Spleen (tissue), 11 donors: ENCODE data around the gene NDUFA13. TPM values are rescaled to one million over a fixed set of nuclear protein-coding genes. Genes with fewer than 3 reads are reported as not detected.

ENCODE experiments used
- DNase-seq: peaks from one replicate; pipeline ENCODE4 v3.0.0-alpha.2; 2020
- H3K27ac ChIP-seq, 8 donors: fragments of 200-600 bp; sonication (generic) in 7 of 8; 1 replicate in 4 of 8; 2 replicates in 4 of 8; pipeline versions ENCODE4 v1.5.0 to v1.8.0; 2016 to 2021; ENCODE audit warnings: inconsistent platforms in 4 of 8, mild to moderate bottlenecking in 4 of 8, moderate library complexity in 1 of 8
- H3K27me3 ChIP-seq, 7 donors: fragments of 200-600 bp; sonication (generic) in 6 of 7; replicated peaks in 1 of 7; 1 replicate in 4 of 7; 2 replicates in 3 of 7; pipeline versions ENCODE4 v1.5.0 to v1.8.0; 2016 to 2021; ENCODE audit warnings: inconsistent platforms in 3 of 7, mild to moderate bottlenecking in 1 of 7
- H3K36me3 ChIP-seq, 6 donors: fragments of 200-600 bp; sonication (generic) in 5 of 6; 1 replicate in 4 of 6; 2 replicates in 2 of 6; pipeline versions ENCODE4 v1.5.0 to v1.8.0; 2016 to 2021; ENCODE audit warnings: inconsistent platforms in 2 of 6
- H3K4me1 ChIP-seq, 6 donors: fragments of 200-600 bp; sonication (generic) in 5 of 6; 1 replicate in 3 of 6; 2 replicates in 3 of 6; pipeline versions ENCODE4 v1.5.0 to v1.8.0; 2016 to 2021; ENCODE audit warnings: inconsistent platforms in 3 of 6
- H3K4me3 ChIP-seq, 8 donors: fragments of 200-600 bp; sonication (generic) in 7 of 8; 1 replicate in 4 of 8; 2 replicates in 4 of 8; pipeline versions ENCODE4 v1.5.0 to v1.8.0; 2016 to 2021; ENCODE audit warnings: inconsistent platforms in 4 of 8, mild to moderate bottlenecking in 4 of 8, moderate library complexity in 2 of 8
- H3K9me3 ChIP-seq, 8 donors: fragments of 200-600 bp; sonication (generic) in 7 of 8; 1 replicate in 4 of 8; 2 replicates in 4 of 8; pipeline versions ENCODE4 v1.5.0 to v1.8.0; 2016 to 2021; ENCODE audit warnings: inconsistent platforms in 4 of 8
- POLR2A ChIP-seq, 3 donors: fragments of 450-650 bp; IDR thresholded peaks; one replicate each; pipeline ENCODE4 v1.5.1; 2017; ENCODE audit warnings: antibody characterized with exemption in 3 of 3, mild to moderate bottlenecking in 1 of 3
- POLR2AphosphoS5 ChIP-seq, 3 donors: sonication (generic); formaldehyde crosslinking; IDR thresholded peaks; one replicate each; pipeline ENCODE4 v1.5.1; 2017; ENCODE audit warnings: antibody characterized with exemption in 3 of 3
- WGBS, 5 donors: extraction: QIAGEN DNeasy Blood & Tissue Kit in 3 of 5; methylation state at CpG; one replicate each; pipeline versions ENCODE4 v1.1.5 to v1.1.7; 2013 to 2018; 5-methylcytosine and 5-hydroxymethylcytosine counted together
- intact Hi-C: fragments of 100-400 bp; cut with DNase I; formaldehyde crosslinking; loops from one replicate; pipeline ENCODE4 v1.15.0; 2023; ENCODE audit warnings: low total_unique reads
- polyA plus RNA-seq, 3 donors: library from polyadenylated mRNA; stranded (reverse); fragments of 200-250 nt; gene quantifications; one replicate each; pipeline ENCODE4 v1.2.1, GENCODE V29; 2013
- total RNA-seq, 7 donors: library from RNA; depleted of rRNA in 3 of 7; stranded (reverse); fragments of >200 nt in 3 of 7; fragmentation: NEBNext Ultra II Directional in 4 of 7; extraction: Animal tissue kit (Norgen Biotek cat#: 25700) in 4 of 7; gene quantifications; one replicate each; pipeline versions ENCODE4 v1.1.0 to v1.2.1, GENCODE V29; 2016 to 2021
- TF ChIP-seq, protein P1 (sequence below), 11 experiments: fragments of 200-600 bp in 7 of 11; fragments of 450-650 bp in 4 of 11; sonication (generic) in 4 of 11; IDR thresholded peaks in 8 of 11; conservative IDR thresholded peaks in 3 of 11; 1 replicate in 7 of 11; 2 replicates in 4 of 11; pipeline versions ENCODE4 v1.4.0 to v1.8.0; 2016 to 2021; ENCODE audit warnings: antibody characterized with exemption in 11 of 11, inconsistent platforms in 4 of 11, mild to moderate bottlenecking in 1 of 11
- donor health status: healthy with polysubstance abuse.
- donor health status: DM: no; HTN: no; CAD: no; lungs with moderate emphysema.
- donor health status: DM: no; HTN: no; CAD: no.
- donor health status: Bipolar disorder and iron deficiency.
- donor health status: healthy.
- donor health status: DM: no; HTN: no; CAD: no.
- donor health status: DM: yes; HTN: yes; CAD: no.

NDUFA13 gene
- total and polyA plus RNA-seq, 10 donors, result 24.0 to 224 (median 197) TPM

DNA sequence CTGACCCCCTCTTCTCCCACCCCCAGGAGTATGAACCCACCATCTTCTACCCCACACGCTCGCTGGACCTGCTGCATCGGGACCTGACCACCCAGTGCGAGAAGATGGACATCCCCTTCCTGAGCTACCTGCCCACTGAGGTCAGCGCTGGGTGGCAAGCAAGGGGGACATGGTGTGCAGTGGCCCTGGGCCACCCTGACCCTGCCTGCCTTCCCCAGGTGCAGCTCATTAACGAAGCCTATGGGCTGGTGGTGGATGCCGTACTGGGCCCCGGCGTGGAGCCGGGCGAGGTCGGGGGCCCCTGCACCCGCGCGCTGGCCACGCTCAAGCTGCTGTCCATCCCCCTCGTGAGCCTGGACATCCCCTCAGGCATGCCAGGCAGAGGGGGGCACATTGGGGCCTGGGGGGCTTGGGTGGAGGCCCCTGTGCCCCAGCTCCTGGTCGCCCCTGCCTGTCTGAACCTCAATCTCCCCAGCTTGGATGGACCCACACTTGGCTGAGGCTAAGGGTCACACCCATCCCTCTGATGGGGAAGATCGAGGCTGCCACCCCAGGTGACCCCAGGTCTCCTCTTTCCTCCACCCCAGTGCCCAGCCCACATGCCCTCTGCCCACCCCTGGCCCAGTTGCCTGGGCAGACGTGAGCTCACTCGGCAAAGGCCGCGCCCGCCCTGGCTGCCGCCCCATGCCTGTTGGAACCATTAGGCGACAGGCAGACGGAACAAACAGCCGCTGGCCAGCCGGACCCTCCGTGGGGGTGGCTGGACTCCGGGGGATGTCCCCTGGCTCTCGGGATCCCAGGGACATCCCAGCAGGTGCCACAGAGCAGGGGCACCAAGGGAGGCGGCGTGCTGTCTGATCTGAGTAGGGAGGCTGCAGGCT, 19.5 kb downstream of the NDUFA13 start:
- Histone ChIP-seq H3K27ac (no peak overlapping the region), H3K4me1 (peaks cover 15 to 46% (median 34%) of the 10 kb centered on the region in 6 donors), H3K36me3 (peaks cover 0 to 6% (median 0%) of the 10 kb centered on the region in 6 donors), H3K9me3 (peaks cover 0 to 7% (median 0%) of the 10 kb centered on the region in 8 donors), H3K4me3 (no peak overlapping the region), H3K27me3 (peaks cover 0 to 41% (median 29%) of the 10 kb centered on the region in 7 donors)
- WGBS, 5 donors, result 88 to 95% (median 93%) methylated on average over 27 to 34 of the region's 34 CpGs
- DNase-seq, result peak; percentile 74
- intact Hi-C loops, result no loop called here
- TF ChIP-seq POLR2AphosphoS5 (IDR thresholded peaks at IDR 0.05) (no peak), POLR2A (IDR thresholded peaks at IDR 0.05) (no peak)
- TF ChIP-seq, protein P1, sequence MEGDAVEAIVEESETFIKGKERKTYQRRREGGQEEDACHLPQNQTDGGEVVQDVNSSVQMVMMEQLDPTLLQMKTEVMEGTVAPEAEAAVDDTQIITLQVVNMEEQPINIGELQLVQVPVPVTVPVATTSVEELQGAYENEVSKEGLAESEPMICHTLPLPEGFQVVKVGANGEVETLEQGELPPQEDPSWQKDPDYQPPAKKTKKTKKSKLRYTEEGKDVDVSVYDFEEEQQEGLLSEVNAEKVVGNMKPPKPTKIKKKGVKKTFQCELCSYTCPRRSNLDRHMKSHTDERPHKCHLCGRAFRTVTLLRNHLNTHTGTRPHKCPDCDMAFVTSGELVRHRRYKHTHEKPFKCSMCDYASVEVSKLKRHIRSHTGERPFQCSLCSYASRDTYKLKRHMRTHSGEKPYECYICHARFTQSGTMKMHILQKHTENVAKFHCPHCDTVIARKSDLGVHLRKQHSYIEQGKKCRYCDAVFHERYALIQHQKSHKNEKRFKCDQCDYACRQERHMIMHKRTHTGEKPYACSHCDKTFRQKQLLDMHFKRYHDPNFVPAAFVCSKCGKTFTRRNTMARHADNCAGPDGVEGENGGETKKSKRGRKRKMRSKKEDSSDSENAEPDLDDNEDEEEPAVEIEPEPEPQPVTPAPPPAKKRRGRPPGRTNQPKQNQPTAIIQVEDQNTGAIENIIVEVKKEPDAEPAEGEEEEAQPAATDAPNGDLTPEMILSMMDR (IDR thresholded peaks at IDR 0.05 in 8 of 11, conservative IDR thresholded peaks at IDR 0.05 in 3 of 11), result no peak

DNA sequence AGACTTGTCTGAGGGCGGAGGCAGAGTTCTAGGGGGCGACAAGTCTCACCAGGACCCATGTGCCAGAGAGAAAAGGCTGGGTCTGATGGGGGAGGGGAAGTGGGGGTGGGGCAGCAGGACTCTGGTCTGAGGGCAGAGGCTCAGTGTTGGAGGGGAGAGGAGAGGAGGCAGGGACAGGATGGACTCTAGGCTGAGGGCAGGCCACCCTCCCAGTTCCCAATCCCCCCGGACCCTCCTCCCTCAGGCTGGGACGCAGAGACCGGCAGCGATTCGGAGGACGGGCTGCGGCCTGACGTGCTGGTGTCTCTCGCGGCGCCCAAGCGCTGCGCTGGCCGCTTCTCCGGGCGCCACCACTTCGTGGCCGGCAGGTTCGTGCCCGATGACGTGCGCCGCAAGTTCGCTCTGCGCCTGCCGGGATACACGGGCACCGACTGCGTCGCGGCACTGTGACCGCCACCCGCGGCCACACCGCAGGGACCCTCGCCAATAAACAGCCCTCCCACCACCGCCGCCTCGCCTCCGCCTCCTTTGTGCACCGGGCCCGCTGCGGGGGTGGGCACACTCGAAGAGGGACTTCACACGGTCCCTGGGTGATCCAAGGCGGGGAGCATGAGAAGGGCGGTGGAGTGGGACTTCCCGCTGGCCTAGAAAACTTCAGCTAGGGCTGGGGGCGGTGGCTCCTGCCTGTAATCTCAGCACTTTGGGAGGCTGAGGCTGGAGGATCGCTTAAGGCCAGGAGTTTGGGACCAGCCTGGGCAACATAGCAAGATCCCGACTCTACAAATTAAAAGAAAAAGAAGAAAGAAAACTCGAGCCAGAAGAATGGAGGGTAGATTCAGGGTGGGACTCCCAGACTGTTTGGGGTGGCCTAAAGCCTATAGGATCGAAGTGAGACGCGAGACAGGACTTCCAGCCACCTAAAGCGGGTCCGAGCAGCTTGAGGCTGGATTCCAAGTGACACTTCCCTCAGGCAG, 21.3 kb downstream of the NDUFA13 start:
- DNase-seq, result no peak
- Histone ChIP-seq H3K36me3 (peaks cover 0 to 6% (median 0%) of the 10 kb centered on the region in 6 donors), H3K9me3 (peaks cover 0 to 7% (median 0%) of the 10 kb centered on the region in 8 donors), H3K27ac (no peak overlapping the region), H3K27me3 (peaks cover 0 to 59% (median 48%) of the 10 kb centered on the region in 7 donors), H3K4me3 (peak overlapping the region in 4 of 8 donors; percentile 13 to 53 (median 32)), H3K4me1 (peaks cover 11 to 56% (median 40%) of the 10 kb centered on the region in 6 donors)
- TF ChIP-seq POLR2A (IDR thresholded peaks at IDR 0.05), result no peak
- peak in 2 of 3 donors; percentile 26 to 27 for TF ChIP-seq POLR2AphosphoS5 (IDR thresholded peaks at IDR 0.05)
- 30 to 69% (median 49%) methylated on average over 38 to 59 of the region's 59 CpGs for WGBS, 5 donors
- intact Hi-C loops, result no loop called here

DNA sequence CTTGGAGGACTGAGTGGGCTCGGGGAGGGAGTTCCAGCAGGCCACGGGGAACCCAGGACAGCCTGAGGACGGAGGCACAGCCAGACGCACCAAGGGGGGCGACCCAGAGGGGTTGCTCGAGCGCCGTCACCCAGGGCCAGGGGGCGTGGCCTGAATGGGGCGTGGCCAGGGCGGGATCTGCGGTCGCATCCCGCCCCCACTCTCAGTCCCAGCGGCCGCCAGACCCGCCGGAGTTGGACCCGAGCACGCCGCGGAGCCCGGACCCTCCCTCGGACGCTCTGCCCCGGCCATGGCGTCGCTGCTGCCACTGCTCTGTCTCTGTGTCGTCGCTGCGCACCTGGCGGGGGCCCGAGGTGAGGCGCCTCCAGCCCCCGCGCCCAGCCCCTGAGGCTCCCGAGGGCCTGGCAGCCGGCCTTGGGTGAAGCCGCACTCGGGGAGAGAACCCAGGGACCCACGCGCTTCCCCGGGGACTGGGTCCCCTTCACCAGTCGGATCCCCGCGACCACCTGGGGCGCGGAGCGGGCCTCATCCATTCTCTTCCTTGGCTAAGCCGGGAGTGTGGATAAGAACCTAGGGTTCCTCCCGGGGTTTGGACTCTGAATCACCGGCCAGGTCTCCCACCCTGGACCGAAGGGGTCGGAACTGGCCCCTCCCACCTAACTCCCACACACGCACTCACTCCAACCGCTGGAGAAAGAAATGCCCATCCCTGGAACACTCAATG, 22.2 kb downstream of the NDUFA13 start, which contains the start of gene CILP2:
Gene CILP2 (plus strand): TSS at position 205 of the 724 bp plus-strand sequence. CDS start 85 bp downstream, at position 290.
- Histone ChIP-seq H3K4me1 (peaks cover 10 to 57% (median 35%) of the 10 kb centered on the region in 6 donors), H3K27me3 (peaks cover 0 to 68% (median 48%) of the 10 kb centered on the region in 7 donors), H3K4me3 (peak within 1 kb of the TSS in 5 of 8 donors; percentile 13 to 53 (median 28)), H3K9me3 (peaks cover 0 to 7% (median 0%) of the 10 kb centered on the region in 8 donors), H3K27ac (no peak within 1 kb of the TSS), H3K36me3 (peaks cover 0 to 6% (median 0%) of the 10 kb centered on the region in 6 donors)
- DNase-seq, result no peak
- intact Hi-C loops, result no loop called here
- WGBS, 5 donors, result 5 to 12% (median 8%) methylated on average over 14 to 56 of the region's 56 CpGs
- TF ChIP-seq POLR2AphosphoS5 (IDR thresholded peaks at IDR 0.05), result peak in 1 of 3 donors; percentile 31
- TF ChIP-seq POLR2A (IDR thresholded peaks at IDR 0.05), result no peak
- TF ChIP-seq, protein P1 (IDR thresholded peaks at IDR 0.05 in 8 of 11, conservative IDR thresholded peaks at IDR 0.05 in 3 of 11), result no peak
